Fibroblast of the aortic adventitia (primary cell): ENCODE results near the gene VPS54. TPM values are rescaled to one million over a fixed set of nuclear protein-coding genes. Genes with fewer than 3 reads are reported as not detected.
A peak's percentile ranks its signal among the peaks of the same experiment; 100 is the strongest.

Experiments
- DNase-seq: peaks from one replicate; pipeline ENCODE4 v3.0.0-alpha.2; 2010; ENCODE audit warnings: low read depth
- H3K4me3 ChIP-seq: 2 replicates; pipeline ENCODE4 v1.5.1; 2011; ENCODE audit warnings: low read depth, mild to moderate bottlenecking, control low read depth, low read length, moderate library complexity
- total RNA-seq: library from RNA; depleted of rRNA; stranded (reverse); fragments of >200 nt; gene quantifications from 2 replicates; pipeline ENCODE4 v1.2.3, GENCODE V29; 2012; ENCODE audit warnings: low replicate concordance
- TF ChIP-seq, protein P1 (sequence below): IDR thresholded peaks from 2 replicates; pipeline ENCODE4 v1.5.1; 2011; ENCODE audit warnings: mild to moderate bottlenecking, low read length, control low read depth, inconsistent platforms; ENCODE audit not compliant: insufficient read depth

The VPS54 gene
- total RNA-seq, 1 donor = 18.1 TPM

DNA sequence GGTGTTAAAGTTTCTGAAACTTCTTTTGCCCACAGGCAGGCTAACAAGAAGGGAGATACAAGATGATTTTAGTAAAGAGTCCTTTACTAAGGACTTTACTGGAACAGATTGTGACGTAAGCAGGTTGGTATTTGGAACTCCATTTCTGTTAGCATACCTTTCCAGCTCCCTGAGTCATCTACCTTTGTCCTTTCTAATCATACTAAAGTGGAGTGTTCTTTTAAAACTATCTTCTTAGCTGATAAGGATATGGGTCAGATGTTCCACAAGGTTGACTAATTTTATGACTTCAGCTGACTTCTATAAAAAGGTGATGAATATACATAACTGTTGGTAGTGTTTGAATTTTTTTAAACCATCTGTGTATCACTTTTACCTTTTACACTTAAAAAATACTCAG is 156.4 kb downstream of the VPS54 start:
- TF ChIP-seq, protein P1, sequence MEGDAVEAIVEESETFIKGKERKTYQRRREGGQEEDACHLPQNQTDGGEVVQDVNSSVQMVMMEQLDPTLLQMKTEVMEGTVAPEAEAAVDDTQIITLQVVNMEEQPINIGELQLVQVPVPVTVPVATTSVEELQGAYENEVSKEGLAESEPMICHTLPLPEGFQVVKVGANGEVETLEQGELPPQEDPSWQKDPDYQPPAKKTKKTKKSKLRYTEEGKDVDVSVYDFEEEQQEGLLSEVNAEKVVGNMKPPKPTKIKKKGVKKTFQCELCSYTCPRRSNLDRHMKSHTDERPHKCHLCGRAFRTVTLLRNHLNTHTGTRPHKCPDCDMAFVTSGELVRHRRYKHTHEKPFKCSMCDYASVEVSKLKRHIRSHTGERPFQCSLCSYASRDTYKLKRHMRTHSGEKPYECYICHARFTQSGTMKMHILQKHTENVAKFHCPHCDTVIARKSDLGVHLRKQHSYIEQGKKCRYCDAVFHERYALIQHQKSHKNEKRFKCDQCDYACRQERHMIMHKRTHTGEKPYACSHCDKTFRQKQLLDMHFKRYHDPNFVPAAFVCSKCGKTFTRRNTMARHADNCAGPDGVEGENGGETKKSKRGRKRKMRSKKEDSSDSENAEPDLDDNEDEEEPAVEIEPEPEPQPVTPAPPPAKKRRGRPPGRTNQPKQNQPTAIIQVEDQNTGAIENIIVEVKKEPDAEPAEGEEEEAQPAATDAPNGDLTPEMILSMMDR = no peak
- peak; percentile 40 for DNase-seq
- no peak overlapping the region for H3K4me3 ChIP-seq

DNA sequence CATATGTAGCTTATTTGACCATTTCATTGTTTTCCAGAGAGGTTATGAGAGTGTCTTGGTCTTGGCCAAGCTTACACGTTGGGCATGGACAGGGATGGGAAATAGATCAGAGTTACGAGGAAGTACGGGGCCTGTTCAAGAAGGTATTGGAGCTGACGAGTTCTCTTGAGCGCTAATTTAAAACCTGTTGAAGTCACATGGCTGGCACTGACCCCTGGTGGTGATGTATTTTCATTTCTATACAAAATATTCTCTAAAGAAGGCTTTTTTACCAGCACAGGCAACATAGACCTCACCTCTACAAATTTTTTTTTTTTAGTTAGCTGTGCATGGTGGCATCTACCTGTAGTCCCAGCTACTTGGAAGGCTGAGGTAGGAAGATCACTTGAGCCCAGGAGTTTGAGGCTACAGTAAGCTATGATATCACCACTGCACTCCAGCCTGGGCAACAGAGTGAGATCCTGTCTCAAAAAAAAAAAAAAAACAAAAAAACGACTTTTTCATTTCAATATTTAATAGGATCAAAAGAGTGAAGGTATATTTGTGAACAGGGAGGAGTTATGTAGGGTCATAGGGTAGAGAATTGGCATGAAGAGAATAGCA is 157.9 kb downstream of the VPS54 start:
- DNase-seq = peak; percentile 83
- TF ChIP-seq, protein P1 = peak; percentile 42
- no peak overlapping the region for H3K4me3 ChIP-seq

DNA sequence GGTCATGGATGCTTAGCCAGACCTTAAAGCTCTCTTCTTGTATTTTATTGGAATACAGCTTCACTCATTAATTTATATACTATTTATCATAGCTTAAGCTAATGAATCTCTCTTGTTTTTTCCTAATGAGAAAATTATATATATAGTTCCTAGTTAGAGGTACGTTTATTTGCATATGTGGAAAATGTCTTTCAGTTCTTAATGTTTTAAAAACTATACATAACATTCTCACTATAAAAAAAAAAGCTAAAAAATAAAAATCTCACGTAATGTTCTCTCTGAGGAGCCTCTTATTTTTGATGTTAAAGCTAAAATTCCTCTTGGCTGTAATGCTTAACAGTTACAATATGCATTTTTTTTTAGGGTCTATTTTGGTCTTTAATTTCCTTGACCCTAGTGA is 160.9 kb downstream of the VPS54 start:
- TF ChIP-seq, protein P1 = no peak
- DNase-seq = no peak
- H3K4me3 ChIP-seq = no peak overlapping the region

DNA sequence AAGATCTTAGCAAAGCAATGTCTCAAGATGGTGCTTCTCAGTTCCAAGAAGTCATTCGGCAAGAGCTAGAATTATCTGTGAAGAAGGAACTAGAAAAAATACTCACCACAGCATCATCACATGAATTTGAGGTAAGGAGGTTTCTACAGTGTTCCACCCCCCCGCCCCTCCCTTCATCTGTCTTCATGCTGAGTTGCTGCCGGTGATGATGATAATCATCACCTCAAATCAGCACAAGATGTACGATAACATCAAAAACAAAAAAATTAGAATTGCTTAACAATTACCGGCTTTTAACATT is 163.0 kb downstream of the VPS54 start:
- TF ChIP-seq, protein P1 = no peak
- no peak overlapping the region for H3K4me3 ChIP-seq
- DNase-seq = no peak

DNA sequence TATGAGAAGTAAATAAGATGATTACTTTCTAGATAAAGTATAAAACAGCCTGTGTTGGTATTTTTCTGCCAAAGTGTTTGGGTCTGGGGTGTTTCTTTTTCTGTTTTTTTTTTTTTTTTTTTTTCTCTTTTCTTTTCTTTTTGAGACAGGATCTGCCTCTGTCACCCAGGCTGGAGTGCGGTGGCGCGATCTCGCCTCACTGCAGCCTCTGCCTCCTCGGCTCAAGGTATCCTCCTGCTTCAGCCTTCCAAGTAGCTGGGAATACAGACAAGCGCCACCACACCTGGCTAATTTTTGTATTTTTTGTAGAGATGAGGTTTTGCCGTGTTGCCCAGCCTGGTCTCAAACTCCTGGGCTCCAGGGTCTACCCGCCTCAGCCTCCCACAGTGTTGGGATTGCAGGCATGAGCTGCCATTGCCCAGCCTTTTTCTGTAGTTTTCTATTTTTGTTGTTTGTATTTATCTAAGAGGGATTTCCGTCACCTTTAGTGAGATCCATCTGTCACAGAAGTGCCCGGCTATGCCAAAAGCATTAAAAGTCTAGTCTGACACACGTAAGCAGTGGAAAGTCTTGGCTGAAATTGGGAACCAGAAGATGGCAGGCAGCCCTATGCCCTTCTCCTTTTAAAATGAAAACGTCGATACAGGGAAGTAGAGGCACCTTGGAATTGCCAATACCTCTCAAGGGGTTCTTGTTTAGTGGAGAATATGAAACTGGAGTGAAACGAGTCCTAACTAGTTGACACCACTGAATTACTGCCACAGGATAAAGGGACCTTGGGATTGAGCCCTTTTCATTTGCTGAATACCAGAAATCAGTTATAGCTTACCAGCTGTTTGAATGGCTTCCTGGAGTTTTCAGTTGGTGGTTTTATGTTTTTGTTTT is 163.6 kb downstream of the VPS54 start:
- no peak overlapping the region for H3K4me3 ChIP-seq
- TF ChIP-seq, protein P1 = no peak
- DNase-seq = no peak

DNA sequence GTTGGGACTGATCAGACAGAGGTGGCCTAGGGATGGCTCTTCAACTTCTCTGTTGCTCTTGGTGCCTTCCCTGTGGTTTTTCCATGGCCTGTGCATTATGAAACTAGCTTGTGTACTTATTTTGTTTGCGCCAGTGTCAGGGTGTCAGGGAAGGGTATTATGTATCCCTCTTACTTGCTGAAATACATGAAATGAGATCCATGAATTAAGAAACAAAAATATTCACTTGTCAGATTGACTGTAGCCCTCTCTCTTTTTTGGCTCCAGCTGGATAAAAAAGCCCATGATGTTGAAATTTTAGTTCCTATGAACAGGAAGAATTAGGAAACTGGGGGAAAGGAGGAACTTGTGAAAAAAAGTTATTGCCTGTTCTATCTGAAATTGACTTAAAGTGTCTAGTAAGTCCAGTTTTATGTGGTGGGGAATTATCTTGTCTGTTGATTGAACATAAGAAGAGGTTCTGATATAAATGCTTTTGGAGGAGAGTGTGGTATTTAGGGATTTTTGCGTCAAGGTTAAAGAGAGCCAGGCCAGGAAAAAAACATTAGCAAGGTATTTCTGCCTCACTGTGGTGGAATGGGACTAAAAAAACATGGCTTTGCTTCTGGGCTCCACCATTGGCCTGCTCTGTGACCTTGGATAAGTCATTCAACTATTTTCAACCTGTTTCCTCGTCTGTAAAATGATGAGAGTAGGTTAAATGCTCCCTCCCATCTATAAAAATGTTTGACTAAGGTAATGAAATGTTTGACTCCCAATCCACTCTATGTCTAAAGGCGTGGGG is 165.5 kb downstream of the VPS54 start:
- DNase-seq = peak; percentile 57
- TF ChIP-seq, protein P1 = no peak
- H3K4me3 ChIP-seq = no peak overlapping the region
